Right renal pelvis (tissue), 4 donors: ENCODE data around the gene SUSD3. TPM values are rescaled to one million over a fixed set of nuclear protein-coding genes. Genes with fewer than 3 reads are reported as not detected.

Experiments
- DNase-seq, 4 donors: peaks; one replicate each; pipeline ENCODE4 v3.0.0-alpha.2; 2013; ENCODE audit warnings: low read depth in 4 of 4, low spot score in 3 of 4, missing footprints in 1 of 4
- polyA plus RNA-seq, 4 donors: library from polyadenylated mRNA; unstranded; fragments of 120-200 nt; gene quantifications; one replicate each; pipeline ENCODE4 v1.2.1, GENCODE V29; 2013; ENCODE audit not compliant: insufficient read length in 4 of 4

SUSD3 gene
- polyA plus RNA-seq, 4 donors, result 7.3 to 12.0 (median 8.5) TPM

GRCh38 chr9:93072383-93072795, 13.9 kb downstream of the SUSD3 start:
- DNase-seq, result no peak

GRCh38 chr9:93076101-93076791, 17.7 kb downstream of the SUSD3 start:
- no peak for DNase-seq

GRCh38 chr9:93076792-93077128, 18.3 kb downstream of the SUSD3 start:
- no peak for DNase-seq

- DNase-seq, result no peak
Measured at GRCh38 chr9:93077367-93077766, 18.9 kb downstream of the SUSD3 start.

- DNase-seq, result no peak
Measured at GRCh38 chr9:93077811-93078210, 19.3 kb downstream of the SUSD3 start.

DNA sequence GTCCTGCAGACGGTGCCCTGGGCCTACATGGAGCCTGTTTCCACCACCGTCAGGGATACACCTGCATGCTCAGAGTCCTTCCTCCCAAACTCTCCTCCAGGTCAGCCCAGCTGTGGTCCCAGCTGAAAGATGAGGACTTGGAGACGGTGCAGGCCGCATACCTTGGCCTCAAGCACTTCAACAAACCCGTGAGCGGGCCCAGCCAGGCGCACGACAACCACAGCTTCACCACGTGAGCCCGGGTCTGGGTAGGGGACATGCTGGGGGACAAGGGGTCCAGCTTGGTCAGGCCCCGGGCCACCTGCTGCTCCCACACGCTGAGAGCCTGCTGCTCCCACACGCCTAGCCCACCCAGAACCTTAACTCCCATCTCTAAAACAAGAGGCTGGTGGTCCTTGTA, 20.9 kb downstream of the SUSD3 start:
- no peak for DNase-seq

DNA sequence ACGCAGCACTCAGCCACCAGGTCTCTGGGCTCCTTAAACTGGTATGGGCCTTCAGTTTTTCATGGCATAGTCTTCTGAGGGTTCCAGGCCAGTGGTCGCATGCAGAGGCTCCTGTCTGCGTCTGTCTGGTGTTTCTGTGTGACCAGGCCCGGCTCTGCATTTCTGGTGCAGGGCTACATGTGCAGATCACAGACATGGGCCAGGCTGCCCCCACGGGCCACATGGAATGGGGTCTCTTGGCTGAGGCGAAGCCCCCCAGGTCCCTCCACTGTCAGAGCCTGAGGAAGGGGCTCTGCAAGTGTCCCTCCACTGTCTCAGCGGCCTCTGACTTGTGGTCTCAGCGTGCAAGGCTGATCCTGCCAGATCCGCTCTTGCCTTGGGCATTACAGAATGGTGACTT, 21.9 kb downstream of the SUSD3 start:
- DNase-seq, result no peak

GRCh38 chr9:93081081-93081529, 22.6 kb downstream of the SUSD3 start:
- DNase-seq, result no peak

- DNase-seq, result no peak
Measured at GRCh38 chr9:93081931-93082330, 23.4 kb downstream of the SUSD3 start.

DNA sequence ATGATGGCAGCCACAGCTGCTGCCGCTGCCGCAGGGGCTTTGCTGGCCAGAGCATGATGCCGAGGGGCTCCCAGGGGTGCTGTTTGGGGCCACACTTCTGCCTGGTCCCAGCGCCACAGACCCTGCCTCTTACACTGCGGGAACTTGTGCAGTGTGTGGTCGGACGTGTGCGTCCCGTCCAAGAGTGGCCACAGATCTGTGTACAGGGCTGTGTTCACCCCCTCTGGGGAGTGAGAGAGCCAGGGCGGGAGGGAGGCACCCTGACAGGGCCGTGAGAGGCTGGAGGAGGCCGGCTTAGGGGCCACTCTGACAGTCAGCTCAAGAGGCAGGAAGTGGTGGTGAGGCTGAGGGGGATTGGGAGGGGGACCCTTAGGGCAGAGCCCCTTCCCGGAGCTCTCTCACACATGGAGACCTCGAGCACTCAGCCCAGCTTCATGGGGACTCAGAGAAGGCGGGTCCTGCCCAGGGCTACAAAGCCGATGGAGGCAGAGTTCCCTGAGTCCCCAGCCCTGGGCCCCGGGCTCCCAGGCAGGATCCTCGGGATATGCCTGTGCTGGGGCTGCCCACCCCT, 24.4 kb downstream of the SUSD3 start:
- no peak for DNase-seq

DNA sequence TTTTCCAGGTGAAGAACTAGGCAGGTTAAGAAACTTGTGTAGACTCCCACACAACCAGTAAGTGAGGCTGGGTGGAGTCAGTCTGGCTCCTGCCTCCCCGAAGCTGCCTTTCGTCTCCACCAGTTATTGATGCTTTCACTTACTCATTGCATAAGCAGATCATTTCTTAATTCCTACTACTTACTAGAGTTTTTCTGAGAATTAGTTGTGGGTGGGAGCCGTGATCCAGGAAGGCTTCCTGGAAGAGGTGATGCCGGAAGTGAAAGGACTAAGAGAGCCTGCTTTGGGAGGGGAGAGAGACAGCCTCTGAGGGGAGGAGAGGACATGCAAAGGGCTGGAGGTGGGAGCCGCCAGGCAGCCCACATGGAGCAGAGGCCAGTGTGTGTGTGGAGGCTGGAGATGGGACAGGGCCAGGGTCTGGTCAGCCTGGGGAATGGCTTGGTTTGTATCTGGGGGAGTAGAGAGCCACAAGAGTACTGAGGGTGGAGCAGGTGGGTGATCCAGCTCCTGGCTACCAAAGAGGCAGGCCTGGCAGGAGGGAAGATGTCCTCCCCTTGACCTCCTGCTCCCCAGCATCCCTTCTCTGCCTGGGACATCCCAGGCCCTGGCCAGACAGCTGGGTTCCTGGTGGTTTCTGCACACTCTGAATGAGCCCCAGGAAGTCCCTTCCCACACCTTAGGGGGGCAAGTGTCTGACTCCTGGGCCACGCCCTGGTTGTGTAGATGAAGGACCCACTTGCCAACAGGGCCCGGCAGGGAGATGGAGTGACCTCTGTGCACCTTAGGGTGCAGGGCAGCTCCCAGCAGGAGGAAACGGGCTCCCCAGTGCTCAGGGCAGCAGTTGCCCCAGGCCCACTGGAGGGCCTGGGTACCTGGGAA, 25.3 kb downstream of the SUSD3 start:
- no peak for DNase-seq

GRCh38 chr9:93084471-93084881, 26.0 kb downstream of the SUSD3 start:
- no peak for DNase-seq

- no peak for DNase-seq
Measured at GRCh38 chr9:93085676-93086075, 27.2 kb downstream of the SUSD3 start.

DNA sequence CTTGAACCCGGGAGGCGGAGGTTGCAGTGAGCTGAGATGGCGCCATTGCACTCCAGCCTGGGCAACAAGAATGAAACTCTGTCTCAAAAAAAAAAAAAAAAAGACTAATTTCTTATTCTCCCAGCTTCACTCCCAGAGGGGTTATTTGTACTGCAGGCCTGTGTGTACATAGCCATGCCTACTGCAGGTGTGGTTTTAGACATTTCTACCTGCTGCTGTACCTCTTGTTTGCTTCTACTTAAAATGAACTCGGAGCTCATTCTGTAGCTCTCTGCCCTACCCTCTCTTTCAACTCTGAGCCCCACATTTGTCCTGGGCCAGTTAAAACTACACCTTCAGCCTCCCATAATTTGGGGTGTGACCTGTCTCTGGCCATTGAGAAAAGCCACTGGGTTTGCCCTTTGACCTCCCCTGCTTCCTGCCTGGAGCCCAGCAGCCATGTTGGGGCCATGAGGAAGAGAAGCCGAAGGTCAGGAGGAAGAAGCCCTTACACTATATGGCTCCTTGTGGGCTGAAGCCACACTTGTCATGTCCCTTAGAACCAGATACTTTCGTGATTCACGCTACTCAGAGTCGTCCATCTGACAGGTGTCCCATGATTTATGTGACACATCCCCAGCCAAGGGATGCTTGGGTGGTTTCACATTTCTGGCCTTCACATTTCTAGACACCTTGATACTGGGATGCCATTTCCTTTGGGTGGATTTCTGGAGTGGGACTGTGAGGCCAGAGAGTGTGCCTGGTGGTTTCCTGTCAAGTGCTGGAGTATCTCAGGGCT, 28.1 kb downstream of the SUSD3 start:
- no peak for DNase-seq

DNA sequence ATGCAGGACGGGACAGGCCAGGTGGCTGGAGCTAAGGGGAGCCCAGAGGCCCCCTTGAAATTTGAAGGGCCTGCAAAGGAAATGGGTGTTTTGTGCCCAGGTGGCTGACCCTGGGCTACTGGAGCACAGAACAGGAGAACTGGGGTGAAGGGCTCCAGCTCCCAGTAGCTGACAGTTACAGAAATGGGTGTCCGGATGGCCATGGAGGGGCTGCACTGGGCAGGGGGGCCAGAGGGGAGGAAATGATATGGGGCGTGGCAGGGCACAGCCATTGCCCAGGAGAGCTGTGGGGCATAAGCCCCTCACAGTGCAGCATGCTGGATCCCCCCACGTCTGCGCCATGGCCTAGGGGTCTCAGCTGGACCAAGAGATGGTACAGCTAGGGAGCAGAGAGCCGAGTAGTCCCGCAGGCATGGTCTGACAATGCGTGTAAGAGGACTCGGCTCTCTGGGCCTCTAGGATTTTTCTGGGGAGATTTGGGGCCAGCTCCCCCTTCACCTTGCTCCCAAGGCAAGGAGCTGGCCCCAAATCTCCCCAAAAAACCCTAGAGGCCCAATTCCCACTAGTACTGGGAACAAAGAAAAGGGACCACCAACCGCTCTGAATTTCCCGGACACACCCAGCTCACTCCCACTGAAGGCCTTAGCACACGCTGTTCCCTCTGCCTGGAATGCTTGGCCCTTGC, 29.6 kb downstream of the SUSD3 start:
- DNase-seq, result no peak

DNA sequence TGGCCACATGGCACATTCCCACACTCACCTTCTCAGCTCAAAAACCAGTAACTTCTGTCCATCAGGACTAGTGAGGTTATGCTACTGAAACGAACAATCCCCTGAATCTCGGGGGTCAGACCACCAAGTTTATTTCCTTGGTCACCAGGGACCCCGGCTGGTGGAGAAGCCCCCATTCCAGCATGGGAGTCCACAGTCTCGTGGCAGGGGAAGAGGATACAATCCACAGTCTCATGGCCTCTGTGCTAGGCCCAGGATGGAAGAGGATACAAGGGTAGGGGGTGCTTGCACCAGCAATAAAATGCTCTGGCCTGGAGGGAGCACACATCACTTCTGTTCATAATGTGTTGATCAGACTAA, 30.1 kb downstream of the SUSD3 start:
- no peak for DNase-seq

- DNase-seq, result no peak
Measured at GRCh38 chr9:93089024-93089423, 30.5 kb downstream of the SUSD3 start.

- no peak for DNase-seq
Measured at GRCh38 chr9:93089481-93089991, 31.0 kb downstream of the SUSD3 start.

- no peak for DNase-seq
Measured at GRCh38 chr9:93090091-93090655, 31.7 kb downstream of the SUSD3 start.

GRCh38 chr9:93091056-93091452, 32.6 kb downstream of the SUSD3 start:
- no peak for DNase-seq
